HepG2 (cell line): ENCODE measurements around the gene SPSB1. TPM values are rescaled to one million over a fixed set of nuclear protein-coding genes. Genes with fewer than 3 reads are reported as not detected.

Source experiments
- ADNP ChIP-seq: sonication (generic); formaldehyde crosslinking; IDR thresholded peaks from 2 replicates; pipeline ENCODE4 v1.4.0; 2020; ENCODE audit warnings: missing genetic modification reagents
- AGO2 ChIP-seq: fragments of 200-400 bp; formaldehyde crosslinking; optimal IDR thresholded peaks from 2 replicates; pipeline ENCODE3; 2017; ENCODE audit warnings: mild to moderate bottlenecking, low read depth, low read length, moderate library complexity
- CBX5 ChIP-seq: sonication (generic); formaldehyde crosslinking; IDR thresholded peaks from 2 replicates; pipeline ENCODE4 v1.4.0; 2020; ENCODE audit warnings: missing genetic modification reagents, borderline replicate concordance
- ELF1 ChIP-seq: sonication (generic); formaldehyde crosslinking; IDR thresholded peaks from 2 replicates; pipeline ENCODE4 v1.4.0; 2020; ENCODE audit warnings: missing genetic modification reagents
- FOSL2 ChIP-seq: sonication (generic); formaldehyde crosslinking; IDR thresholded peaks from 2 replicates; pipeline ENCODE4 v1.4.0; 2020; ENCODE audit warnings: missing genetic modification reagents
- GFI1 ChIP-seq: sonication (generic); formaldehyde crosslinking; IDR thresholded peaks from 2 replicates; pipeline ENCODE4 v1.5.0; 2020; ENCODE audit warnings: missing genetic modification reagents, mild to moderate bottlenecking, borderline replicate concordance
- HDAC1 ChIP-seq: sonication (generic); formaldehyde crosslinking; IDR thresholded peaks from 2 replicates; pipeline ENCODE4 v1.5.1; 2020; ENCODE audit warnings: mild to moderate bottlenecking, missing genetic modification reagents
- IKZF5 ChIP-seq: IDR thresholded peaks from 2 replicates; pipeline ENCODE4 v1.6.1; 2018; ENCODE audit warnings: missing genetic modification reagents, mild to moderate bottlenecking, missing compliant biosample characterization
- MAFG ChIP-seq: sonication (generic); formaldehyde crosslinking; IDR thresholded peaks from 2 replicates; pipeline ENCODE4 v1.5.1; 2020; ENCODE audit warnings: mild to moderate bottlenecking, missing genetic modification reagents
- MAFK ChIP-seq, 2 experiments: IDR thresholded peaks in 1 of 2; conservative IDR thresholded peaks in 1 of 2; 2 replicates each; pipeline ENCODE4 v1.6.1; 2011; ENCODE audit warnings: improper control_type of control experiment in 2 of 2, low read length in 2 of 2
- MAX ChIP-seq: IDR thresholded peaks from 2 replicates; pipeline ENCODE4 v1.6.1; 2012; ENCODE audit warnings: inconsistent platforms
- MEIS2 ChIP-seq: sonication (generic); formaldehyde crosslinking; IDR thresholded peaks from 2 replicates; pipeline ENCODE4 v1.9.0; 2021; ENCODE audit warnings: mild to moderate bottlenecking, missing genetic modification reagents
- NFIB ChIP-seq: sonication (generic); formaldehyde crosslinking; IDR thresholded peaks from 2 replicates; pipeline ENCODE4 v1.9.0; 2021; ENCODE audit warnings: missing genetic modification reagents, mild to moderate bottlenecking, borderline replicate concordance
- PLRG1 ChIP-seq: fragments of 450-650 bp; conservative IDR thresholded peaks from 2 replicates; pipeline ENCODE4 v1.6.1; 2016
- SALL1 ChIP-seq: sonication (generic); formaldehyde crosslinking; IDR thresholded peaks from 2 replicates; pipeline ENCODE4 v1.8.0; 2022; ENCODE audit warnings: mild to moderate bottlenecking, missing genetic modification reagents
- SOX6 ChIP-seq, 2 experiments: fragments of 450-650 bp in 1 of 2; sonication (generic) in 1 of 2; formaldehyde crosslinking in 1 of 2; IDR thresholded peaks; 2 replicates each; pipeline versions ENCODE4 v1.4.0 to v1.6.1; 2017 to 2020; ENCODE audit warnings: antibody characterized with exemption in 1 of 2, mild to moderate bottlenecking in 1 of 2, missing genetic modification reagents in 1 of 2
- SPEN ChIP-seq: sonication (generic); formaldehyde crosslinking; IDR thresholded peaks from 2 replicates; pipeline ENCODE4 v1.5.1; 2020; ENCODE audit warnings: low read depth, mild to moderate bottlenecking, missing genetic modification reagents
- TCF7 ChIP-seq: sonication (generic); IDR thresholded peaks from 2 replicates; pipeline ENCODE4 v1.6.1; 2016; ENCODE audit warnings: antibody characterized with exemption, low read depth
- TEAD2 ChIP-seq: sonication (generic); formaldehyde crosslinking; IDR thresholded peaks from 2 replicates; pipeline ENCODE4 v1.9.0; 2021; ENCODE audit warnings: missing genetic modification reagents
- TERF1 ChIP-seq: sonication (generic); formaldehyde crosslinking; IDR thresholded peaks from 2 replicates; pipeline ENCODE4 v1.8.0; 2022; ENCODE audit warnings: mild to moderate bottlenecking, missing genetic modification reagents, moderate library complexity
- TFDP2 ChIP-seq: sonication (generic); formaldehyde crosslinking; IDR thresholded peaks from 2 replicates; pipeline ENCODE4 v1.4.0; 2020; ENCODE audit warnings: missing genetic modification reagents
- ZFYVE20 ChIP-seq: sonication (generic); formaldehyde crosslinking; IDR thresholded peaks from 2 replicates; pipeline ENCODE4 v1.8.0; 2023; ENCODE audit warnings: low read depth, mild to moderate bottlenecking, moderate library complexity, missing genetic modification reagents, borderline replicate concordance
- ZKSCAN1 ChIP-seq: fragments of 150-350 bp; IDR thresholded peaks from 2 replicates; pipeline ENCODE4 v1.6.1; 2014; ENCODE audit warnings: low read length
- ZNF274 ChIP-seq: sonication (generic); formaldehyde crosslinking; IDR thresholded peaks from 2 replicates; pipeline ENCODE4 v1.5.1; 2020; ENCODE audit warnings: mild to moderate bottlenecking, missing genetic modification reagents
- ZNF496 ChIP-seq: sonication (generic); formaldehyde crosslinking; IDR thresholded peaks from 2 replicates; pipeline ENCODE4 v1.8.1; 2023; ENCODE audit warnings: mild to moderate bottlenecking, moderate library complexity, missing genetic modification reagents; ENCODE audit not compliant: insufficient replicate concordance
- ZNF670 ChIP-seq: sonication (generic); formaldehyde crosslinking; IDR thresholded peaks from 2 replicates; pipeline ENCODE4 v1.8.0; 2022; ENCODE audit warnings: mild to moderate bottlenecking, missing genetic modification reagents, borderline replicate concordance
- ZNF775 ChIP-seq: sonication (generic); formaldehyde crosslinking; IDR thresholded peaks from 2 replicates; pipeline ENCODE4 v1.4.0; 2020; ENCODE audit warnings: missing genetic modification reagents, mild to moderate bottlenecking, moderate library complexity, borderline replicate concordance
- ZNF841 ChIP-seq: sonication (generic); formaldehyde crosslinking; IDR thresholded peaks from 2 replicates; pipeline ENCODE4 v1.8.1; 2023; ENCODE audit warnings: missing genetic modification reagents, borderline replicate concordance
- polyA plus RNA-seq, 8 experiments: library from polyadenylated mRNA; depleted of rRNA in 3 of 8; stranded (reverse) in 7 of 8; unstranded in 1 of 8; fragments of >200 nt; fragmentation: Illumina TruSeq in 4 of 8; extraction: Trizol in 4 of 8; gene quantifications; 2 replicates each; pipeline versions ENCODE4 v1.2.1 to v1.2.3, GENCODE V29; 2011 to 2016; ENCODE audit warnings: low read depth in 4 of 8, missing spikeins in 1 of 8, mixed read lengths in 1 of 8; ENCODE audit not compliant: insufficient read depth in 1 of 8
- total RNA-seq, 5 experiments: library from RNA; depleted of rRNA; stranded (reverse); fragments of >200 nt; fragmentation: Illumina TruSeq; extraction: Trizol; gene quantifications; 2 replicates each; pipeline ENCODE4 v1.2.3, GENCODE V29; 2016; ENCODE audit warnings: low read depth in 1 of 5

The SPSB1 gene
- total and polyA plus RNA-seq, 2 of the 13 experiments (the other 11 are each of a cell fraction or from before 2014, with no cell fraction given): 5.0 to 8.0 TPM

- TF ChIP-seq ZNF841 (CRISPR knock-in tag): no peak
- no peak for TF ChIP-seq NFIB (CRISPR knock-in tag)
- TF ChIP-seq ELF1: no peak
- no peak for TF ChIP-seq TCF7
- TF ChIP-seq MAX: peak; percentile 40
- peak; percentile 58; the same call in 1 of the 2 replicates for TF ChIP-seq FOSL2
- no peak for TF ChIP-seq ZNF496 (CRISPR knock-in tag)
- TF ChIP-seq TFDP2 (CRISPR knock-in tag): no peak
- no peak for TF ChIP-seq MAFG (CRISPR knock-in tag)
- TF ChIP-seq MEIS2: 0 out of 2 replicates have a peak, but pooled peaks have one; percentile 23
- TF ChIP-seq AGO2: no peak
- no peak for TF ChIP-seq ZFYVE20 (CRISPR knock-in tag)
- no peak for TF ChIP-seq HDAC1 (CRISPR knock-in tag)
- no peak for TF ChIP-seq MAFK (conservative IDR thresholded peaks at IDR 0.05 in 1 of 2, IDR thresholded peaks at IDR 0.05 in 1 of 2; ENCODE audit: low read length in 2 of 2)
- TF ChIP-seq ZNF670 (CRISPR knock-in tag): no peak
- TF ChIP-seq ZNF775: no peak
- no peak for TF ChIP-seq ADNP (CRISPR knock-in tag)
- no peak for TF ChIP-seq SOX6 (IDR thresholded peaks at IDR 0.05)
- no peak for TF ChIP-seq SOX6 (CRISPR knock-in tag; IDR thresholded peaks at IDR 0.05)
- no peak for TF ChIP-seq ZNF274 (CRISPR knock-in tag)
- TF ChIP-seq IKZF5: 0 out of 2 replicates have a peak, but pooled peaks have one; percentile 29
- TF ChIP-seq CBX5: no peak
- TF ChIP-seq TERF1: no peak
- TF ChIP-seq ZKSCAN1: no peak
- TF ChIP-seq GFI1 (CRISPR knock-in tag): no peak
- no peak for TF ChIP-seq SPEN (CRISPR knock-in tag)
- TF ChIP-seq PLRG1: no peak
- TF ChIP-seq TEAD2 (CRISPR knock-in tag): no peak
- peak; percentile 15; the same call in 1 of the 2 replicates for TF ChIP-seq SALL1
These were observed 12.5 kb upstream of the SPSB1 start (continued) for GRCh38 chr1:9280015-9280860.
